Esophagus (tissue), 2 donors: ENCODE measurements around the gene BAG3. TPM values are rescaled to one million over a fixed set of nuclear protein-coding genes. Genes with fewer than 3 reads are reported as not detected.

Source experiments
- H3K27ac ChIP-seq, 2 donors: one replicate each; pipeline ENCODE4 v1.5.1; 2013; ENCODE audit warnings: low read depth in 2 of 2, mild to moderate bottlenecking in 2 of 2, inconsistent platforms in 1 of 2, low read length in 1 of 2, moderate library complexity in 1 of 2
- H3K27me3 ChIP-seq, 2 donors: one replicate each; pipeline ENCODE4 v1.6.1; 2013; ENCODE audit warnings: low read length in 2 of 2, control low read depth in 1 of 2, mild to moderate bottlenecking in 1 of 2; ENCODE audit not compliant: insufficient read depth in 2 of 2, control insufficient read depth in 1 of 2
- H3K36me3 ChIP-seq, 2 donors: one replicate each; pipeline ENCODE4 v1.6.1; 2013; ENCODE audit warnings: low read length in 1 of 2; ENCODE audit not compliant: control insufficient read depth in 2 of 2, insufficient read depth in 2 of 2
- H3K4me1 ChIP-seq, 2 donors: one replicate each; pipeline ENCODE4 v1.6.1; 2013; ENCODE audit warnings: low read length in 1 of 2; ENCODE audit not compliant: control insufficient read depth in 2 of 2, insufficient read depth in 2 of 2
- H3K4me3 ChIP-seq, 2 donors: one replicate each; pipeline ENCODE4 v1.5.1; 2013; ENCODE audit warnings: low read length in 2 of 2, mild to moderate bottlenecking in 2 of 2, low read depth in 1 of 2, moderate library complexity in 1 of 2
- H3K9me3 ChIP-seq, 2 donors: one replicate each; pipeline ENCODE4 v1.6.1; 2013; ENCODE audit warnings: mild to moderate bottlenecking in 2 of 2, low read depth in 1 of 2, low read length in 1 of 2, moderate library complexity in 1 of 2; ENCODE audit not compliant: control insufficient read depth in 2 of 2, insufficient read depth in 1 of 2
- WGBS, 2 donors: extraction: QIAGEN DNeasy Blood & Tissue Kit; methylation state at CpG; one replicate each; pipeline ENCODE4 v1.1.7; 2013; 5-methylcytosine and 5-hydroxymethylcytosine counted together
- polyA plus RNA-seq, 2 donors: library from polyadenylated mRNA; stranded (reverse); fragments of 200-250 nt; gene quantifications; one replicate each; pipeline ENCODE4 v1.2.3, GENCODE V29; 2013
- donor health status: healthy with polysubstance abuse.
- donor health status: Bipolar disorder and iron deficiency.

BAG3 gene
- polyA plus RNA-seq, 2 donors, result 39.4 to 57.2 TPM

DNA sequence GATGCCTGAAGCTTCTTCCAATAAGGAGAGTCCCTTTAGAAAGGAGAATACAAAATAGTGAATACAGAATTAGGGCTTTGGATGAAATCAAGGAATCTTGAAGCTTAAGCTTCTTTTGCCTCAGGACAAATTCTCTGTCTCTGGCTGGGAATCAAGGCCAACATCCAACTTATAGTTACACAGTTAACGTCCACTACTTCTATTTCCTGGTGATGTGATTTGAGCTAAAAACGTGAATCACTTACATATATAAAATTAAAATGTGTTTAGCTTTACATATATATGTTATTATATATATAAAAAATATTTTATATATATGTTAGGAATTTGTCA, 63.3 kb downstream of the BAG3 start:
- Histone ChIP-seq H3K36me3 (no peaks in the 10 kb centered on the region), H3K4me1 (no peaks in the 10 kb centered on the region), H3K27ac (no peak overlapping the region), H3K9me3 (no peaks in the 10 kb centered on the region), H3K27me3 (no peaks in the 10 kb centered on the region), H3K4me3 (no peak overlapping the region)
- WGBS, 2 donors, result 43 to 52% methylated on average over 2 of the region's 2 CpGs

DNA sequence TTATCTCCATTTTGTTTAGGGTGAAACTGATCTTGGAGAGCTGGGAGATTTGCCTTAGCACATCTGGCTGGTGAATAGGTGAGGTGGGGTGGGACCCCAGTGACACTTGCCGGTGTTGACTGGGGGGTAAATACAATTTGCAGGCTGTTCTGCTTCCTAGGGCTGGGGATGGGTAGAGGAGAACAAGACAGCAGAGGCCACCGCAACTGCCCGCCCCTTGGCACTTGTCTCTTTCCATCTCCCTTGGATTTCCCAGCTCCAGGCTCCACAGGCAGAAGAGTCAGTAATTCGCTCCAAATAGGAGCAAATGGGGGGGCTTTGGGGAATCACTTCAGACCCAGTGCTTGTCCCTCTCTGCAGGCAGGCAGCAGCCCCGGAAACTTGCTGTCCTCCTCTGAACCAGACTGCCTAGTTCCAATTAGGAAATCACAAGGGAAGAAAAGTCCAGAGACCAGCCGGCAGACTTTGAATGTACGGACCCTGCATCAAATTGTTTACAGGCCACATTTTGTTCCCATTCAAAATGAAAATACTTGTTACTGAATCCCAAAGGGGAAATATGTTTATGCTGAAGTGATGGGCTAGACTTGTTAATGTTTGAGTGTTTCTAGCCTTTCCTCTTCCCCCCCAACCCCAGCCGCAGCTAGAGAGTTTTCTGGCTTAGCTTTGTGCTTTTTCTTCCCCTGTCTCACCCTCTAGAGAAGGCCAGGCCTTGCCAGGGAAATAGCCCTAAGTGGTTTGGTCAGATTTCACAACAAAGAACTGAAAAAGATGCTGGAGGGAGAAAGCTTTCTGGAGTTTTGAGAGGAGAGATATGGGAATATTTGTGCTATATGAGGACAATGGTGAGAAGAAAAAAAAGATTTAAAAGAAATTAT, 64.7 kb downstream of the BAG3 start:
- H3K36me3 ChIP-seq, result no peaks in the 10 kb centered on the region
- no peaks in the 10 kb centered on the region for H3K4me1 ChIP-seq
- H3K27me3 ChIP-seq, result no peaks in the 10 kb centered on the region
- no peak overlapping the region for H3K4me3 ChIP-seq
- WGBS, 2 donors, result 72 to 76% methylated on average over 8 of the region's 8 CpGs
- no peaks in the 10 kb centered on the region for H3K9me3 ChIP-seq
- peak overlapping the region in 1 of 2 donors; percentile 8 for H3K27ac ChIP-seq

DNA sequence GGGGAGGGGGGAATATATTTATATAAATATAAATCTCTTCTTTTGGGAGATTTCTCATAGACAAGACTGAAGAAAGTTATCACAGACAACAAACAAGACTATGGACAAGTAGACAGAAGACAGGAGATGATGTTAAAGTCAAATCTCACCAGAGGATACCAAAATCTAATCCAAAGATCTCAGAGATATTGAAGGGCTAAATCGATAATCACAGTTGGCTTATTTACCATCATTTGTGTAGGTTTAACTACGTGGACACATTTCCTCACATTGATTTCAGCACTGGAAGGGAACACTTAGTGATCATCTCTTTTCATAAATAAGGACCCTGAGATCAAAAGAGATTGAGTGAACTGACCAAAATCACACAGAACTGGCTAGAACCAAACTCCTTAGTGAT, 72.0 kb downstream of the BAG3 start:
- H3K4me3 ChIP-seq, result no peak overlapping the region
- H3K36me3 ChIP-seq, result no peaks in the 10 kb centered on the region

DNA sequence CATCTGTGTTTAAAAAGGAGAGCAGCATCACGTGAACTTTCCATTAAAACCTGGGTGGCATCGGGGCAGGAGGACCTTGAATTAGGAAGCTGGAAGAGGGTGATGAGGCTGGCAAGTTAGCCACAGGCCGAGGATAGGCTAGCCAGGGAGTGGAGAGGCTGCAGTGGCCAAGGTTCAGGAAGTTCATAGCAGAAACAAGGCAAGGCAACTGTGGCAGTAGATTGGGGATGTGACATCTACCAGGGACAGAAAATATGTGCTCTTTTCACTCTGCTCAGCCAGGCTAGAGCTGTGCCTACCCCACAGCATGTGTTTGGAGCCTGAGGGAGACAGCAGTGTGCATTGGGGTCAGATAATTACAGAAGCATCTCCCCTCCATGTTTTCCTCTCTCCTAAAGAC, 72.4 kb downstream of the BAG3 start:
- no peak overlapping the region for H3K27ac ChIP-seq
- H3K4me3 ChIP-seq, result no peak overlapping the region
- 87 to 88% methylated on average over 3 of the region's 3 CpGs for WGBS, 2 donors
- no peaks in the 10 kb centered on the region for H3K9me3 ChIP-seq
- H3K27me3 ChIP-seq, result no peaks in the 10 kb centered on the region
- H3K36me3 ChIP-seq, result no peaks in the 10 kb centered on the region
- peaks cover 0 to 6% of the 10 kb centered on the region in 2 donors for H3K4me1 ChIP-seq

More for the DNA sequence above, 72.0 kb downstream of the BAG3 start:
- Histone ChIP-seq H3K4me1 (peaks cover 0 to 6% of the 10 kb centered on the region in 2 donors), H3K27me3 (no peaks in the 10 kb centered on the region), H3K27ac (no peak overlapping the region), H3K9me3 (no peaks in the 10 kb centered on the region)
- WGBS, 2 donors, result 89 to 92% methylated on average over 2 of the region's 2 CpGs

DNA sequence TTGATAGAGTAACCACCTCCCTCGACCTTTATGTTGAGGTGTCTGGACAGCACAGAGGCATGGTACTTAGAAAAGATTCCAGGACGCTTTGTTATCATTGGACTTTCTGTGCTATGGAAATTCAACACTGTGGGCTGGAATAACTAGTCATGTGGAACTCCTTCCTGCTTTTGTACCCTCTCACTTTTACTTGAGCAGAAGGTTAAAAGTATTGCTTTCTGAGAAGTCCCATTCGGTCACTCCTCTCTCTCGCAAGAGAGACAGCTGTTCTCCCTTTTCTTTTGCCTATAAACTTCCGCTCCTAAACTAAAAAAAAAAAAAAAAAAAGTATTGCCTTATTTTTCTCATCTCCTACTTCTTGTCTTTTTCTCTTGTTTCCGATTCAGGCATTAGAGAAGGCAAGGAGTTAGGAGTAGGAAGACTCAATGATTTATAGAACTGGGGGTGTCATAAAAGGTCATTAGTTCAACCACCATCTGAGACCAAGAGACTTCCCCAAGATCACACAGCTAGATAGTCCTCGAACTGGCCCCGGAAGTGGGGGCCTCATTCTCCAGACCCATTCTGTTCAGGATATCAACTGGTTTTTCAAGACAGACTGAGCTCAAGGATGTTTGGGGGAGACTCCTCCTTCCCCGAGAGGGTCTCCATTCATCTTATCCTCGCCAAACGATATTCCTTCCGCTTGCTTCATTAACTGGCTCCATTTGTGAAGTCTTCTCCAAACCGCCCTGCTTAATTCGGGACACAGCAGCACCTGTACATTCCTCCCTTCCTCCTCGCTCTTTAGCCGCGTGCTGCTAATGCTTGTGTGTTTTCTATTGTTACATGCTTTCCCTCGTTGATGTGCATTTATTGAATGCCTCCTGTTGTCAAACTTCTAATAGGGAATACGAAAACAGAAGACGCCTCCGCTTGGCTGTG, 73.7 kb downstream of the BAG3 start:
- Histone ChIP-seq H3K27me3 (no peaks in the 10 kb centered on the region), H3K4me3 (peak overlapping the region; percentile 71 to 75), H3K4me1 (peaks cover 0 to 6% of the 10 kb centered on the region in 2 donors), H3K9me3 (no peaks in the 10 kb centered on the region), H3K27ac (peak overlapping the region; percentile 83 to 86), H3K36me3 (no peaks in the 10 kb centered on the region)
- 26 to 32% methylated on average over 21 of the region's 21 CpGs for WGBS, 2 donors

DNA sequence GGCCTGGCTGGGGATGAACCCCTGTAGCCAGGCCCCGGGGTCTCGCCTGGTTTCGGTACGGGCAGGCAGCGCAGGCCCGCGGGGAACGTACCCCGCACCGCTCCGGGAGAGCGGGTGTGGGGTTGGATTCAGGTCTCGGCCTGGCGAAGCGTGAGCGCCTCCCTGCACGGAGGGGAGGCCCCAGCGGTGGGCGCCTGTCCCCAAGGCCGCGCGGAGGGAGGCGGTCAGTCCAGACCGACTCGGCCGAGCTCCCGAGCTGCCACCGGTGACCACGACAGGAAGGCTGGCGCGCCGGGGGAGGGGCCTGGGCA, 74.3 kb downstream of the BAG3 start:
- Histone ChIP-seq H3K4me3 (peak overlapping the region; percentile 71 to 75), H3K9me3 (no peaks in the 10 kb centered on the region), H3K4me1 (peaks cover 0 to 6% of the 10 kb centered on the region in 2 donors), H3K36me3 (no peaks in the 10 kb centered on the region), H3K27ac (peak overlapping the region; percentile 83 to 86), H3K27me3 (no peaks in the 10 kb centered on the region)
- 0 to 1% methylated on average over 31 to 32 of the region's 32 CpGs for WGBS, 2 donors

DNA sequence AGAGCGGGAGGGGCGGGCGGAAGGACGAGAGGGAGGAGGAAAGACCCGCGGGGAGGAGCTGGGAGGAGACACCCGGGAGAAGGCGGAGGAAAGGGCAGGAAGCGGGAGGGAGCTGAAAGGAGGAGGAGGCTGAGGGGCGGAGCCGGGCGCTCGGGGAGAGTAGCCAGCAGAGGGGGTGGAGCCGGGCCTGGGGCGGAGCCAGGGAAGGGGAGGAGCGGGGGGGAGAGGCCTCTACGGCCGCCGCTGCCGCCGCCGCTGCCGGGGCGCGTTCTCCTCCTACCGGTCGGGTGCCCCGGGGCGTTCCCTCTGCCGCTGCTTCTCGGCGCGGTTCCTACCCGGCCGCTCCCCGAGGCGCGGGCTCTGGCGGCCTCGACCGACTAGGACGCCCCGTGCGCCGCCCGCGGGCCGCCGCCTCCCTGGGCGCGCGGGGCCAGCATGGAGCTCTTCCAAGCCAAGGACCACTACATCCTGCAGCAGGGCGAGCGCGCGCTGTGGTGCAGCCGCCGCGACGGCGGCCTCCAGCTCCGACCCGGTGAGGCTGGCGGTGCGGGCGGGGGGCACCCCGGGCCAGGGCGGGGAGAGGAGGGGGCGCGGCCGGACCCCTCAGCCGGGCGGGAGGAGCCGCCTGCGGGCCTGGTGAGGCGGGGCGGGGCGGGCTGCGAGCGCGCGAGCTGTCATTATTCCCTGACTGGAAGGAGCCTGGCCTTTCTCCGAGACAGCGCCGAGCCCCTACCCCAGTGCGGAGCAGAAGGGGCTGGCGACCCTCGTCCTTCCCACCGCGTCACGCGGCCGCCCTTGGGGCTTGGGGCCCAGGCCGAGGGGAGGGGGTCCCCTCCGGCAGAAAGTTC, 74.9 kb downstream of the BAG3 start, which contains the start of gene INPP5F:
INPP5F (plus strand) TSS at position 223 of the 848 bp plus-strand sequence; CDS start at position 436, 213 bp downstream.
- no peaks in the 10 kb centered on the region for H3K9me3 ChIP-seq
- H3K4me1 ChIP-seq, result peaks cover 0 to 6% of the 10 kb centered on the region in 2 donors
- 0 to 1% methylated on average over 37 to 95 of the region's 95 CpGs for WGBS, 2 donors
- H3K27ac ChIP-seq, result peak within 1 kb of the TSS; percentile 86 to 93
- H3K27me3 ChIP-seq, result no peaks in the 10 kb centered on the region
- H3K4me3 ChIP-seq, result peak within 1 kb of the TSS; percentile 71 to 78
- no peaks in the 10 kb centered on the region for H3K36me3 ChIP-seq

DNA sequence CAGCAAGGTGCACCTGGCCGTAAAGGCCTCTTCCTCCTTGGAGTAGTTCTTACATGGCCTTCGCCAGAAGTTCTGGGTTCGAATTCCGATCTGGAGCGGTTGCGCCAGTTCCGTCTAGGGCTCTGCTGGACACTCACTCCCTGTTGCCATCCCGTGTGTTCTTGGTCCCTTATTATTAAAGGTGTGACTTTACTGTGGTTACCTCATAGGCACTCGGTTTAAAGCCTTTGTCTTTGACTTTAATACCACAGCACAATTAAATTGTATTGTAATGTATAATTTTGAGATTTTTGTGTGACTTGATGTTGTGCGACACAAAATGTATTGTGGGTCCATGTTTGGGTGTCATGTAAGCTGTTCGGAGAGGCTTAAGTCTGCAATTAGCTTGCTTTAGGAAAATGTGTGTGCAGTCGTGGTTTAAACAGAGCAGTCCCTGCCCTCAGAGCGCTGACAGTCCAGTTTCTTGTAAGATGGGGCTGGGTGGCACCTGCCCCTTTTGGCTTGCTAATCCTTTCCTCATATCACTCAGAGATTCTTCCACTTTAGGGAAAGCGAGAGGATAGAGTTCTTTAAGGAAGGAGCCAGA, 75.6 kb downstream of the BAG3 start:
- 40 to 42% methylated on average over 14 of the region's 14 CpGs for WGBS, 2 donors

More for the DNA sequence above, 75.6 kb downstream of the BAG3 start:
- H3K27ac ChIP-seq, result peak overlapping the region; percentile 81 to 93
- no peaks in the 10 kb centered on the region for H3K9me3 ChIP-seq
- no peaks in the 10 kb centered on the region for H3K36me3 ChIP-seq
- peak overlapping the region; percentile 71 to 78 for H3K4me3 ChIP-seq
- no peaks in the 10 kb centered on the region for H3K27me3 ChIP-seq
- H3K4me1 ChIP-seq, result peaks cover 0 to 6% of the 10 kb centered on the region in 2 donors
